HL-60 (cell line): ENCODE results near the gene NLRP6.

Experiments
- DNase-seq, 2 experiments: peaks; one replicate each; pipeline ENCODE4 v3.0.0-alpha.2; 2010 to 2020; ENCODE audit warnings: low read depth in 1 of 2, low spot score in 1 of 2
- H3K27ac ChIP-seq: fragments of 250-450 bp; sonication (Bioruptor Pico); replicated peaks from 2 replicates; pipeline ENCODE4 v1.5.1; 2020; ENCODE audit warnings: mild to moderate bottlenecking, moderate library complexity
- H3K27me3 ChIP-seq: fragments of 250-450 bp; sonication (Bioruptor Pico); 2 replicates; pipeline ENCODE4 v1.5.1; 2021; ENCODE audit warnings: mild to moderate bottlenecking, moderate library complexity; ENCODE audit not compliant: insufficient read depth, poor library complexity, severe bottlenecking
- H3K4me3 ChIP-seq: replicated peaks from 2 replicates; pipeline ENCODE4 v1.5.1; 2011; ENCODE audit warnings: mild to moderate bottlenecking, control low read depth, low read length; ENCODE audit not compliant: insufficient read depth
- GABPA ChIP-seq: IDR thresholded peaks from 2 replicates; pipeline ENCODE4 v1.6.1; 2012; ENCODE audit warnings: low read depth
- POLR2AphosphoS5 ChIP-seq: IDR thresholded peaks from 2 replicates; pipeline ENCODE4 v1.6.1; 2012; ENCODE audit warnings: low read depth
- SPI1 ChIP-seq: IDR thresholded peaks from 2 replicates; pipeline ENCODE4 v1.6.1; 2012; ENCODE audit warnings: low read depth, mild to moderate bottlenecking, borderline replicate concordance
- TF ChIP-seq, protein P1 (sequence below): IDR thresholded peaks from 2 replicates; pipeline ENCODE4 v1.6.1; 2012; ENCODE audit warnings: low read depth; ENCODE audit not compliant: insufficient replicate concordance
- TF ChIP-seq, protein P2 (sequence below): IDR thresholded peaks from one replicate; pipeline ENCODE4 v1.5.1; 2011; ENCODE audit warnings: low read length, control low read depth, inconsistent platforms; ENCODE audit not compliant: insufficient read depth

Gene NLRP6

GRCh38 chr11:293852-294661 is 15.8 kb downstream of the NLRP6 start:
- Histone ChIP-seq H3K4me3 (no peak overlapping the region), H3K27me3 (no peaks in the 10 kb centered on the region), H3K27ac (no peak overlapping the region)
- TF ChIP-seq, protein P1, sequence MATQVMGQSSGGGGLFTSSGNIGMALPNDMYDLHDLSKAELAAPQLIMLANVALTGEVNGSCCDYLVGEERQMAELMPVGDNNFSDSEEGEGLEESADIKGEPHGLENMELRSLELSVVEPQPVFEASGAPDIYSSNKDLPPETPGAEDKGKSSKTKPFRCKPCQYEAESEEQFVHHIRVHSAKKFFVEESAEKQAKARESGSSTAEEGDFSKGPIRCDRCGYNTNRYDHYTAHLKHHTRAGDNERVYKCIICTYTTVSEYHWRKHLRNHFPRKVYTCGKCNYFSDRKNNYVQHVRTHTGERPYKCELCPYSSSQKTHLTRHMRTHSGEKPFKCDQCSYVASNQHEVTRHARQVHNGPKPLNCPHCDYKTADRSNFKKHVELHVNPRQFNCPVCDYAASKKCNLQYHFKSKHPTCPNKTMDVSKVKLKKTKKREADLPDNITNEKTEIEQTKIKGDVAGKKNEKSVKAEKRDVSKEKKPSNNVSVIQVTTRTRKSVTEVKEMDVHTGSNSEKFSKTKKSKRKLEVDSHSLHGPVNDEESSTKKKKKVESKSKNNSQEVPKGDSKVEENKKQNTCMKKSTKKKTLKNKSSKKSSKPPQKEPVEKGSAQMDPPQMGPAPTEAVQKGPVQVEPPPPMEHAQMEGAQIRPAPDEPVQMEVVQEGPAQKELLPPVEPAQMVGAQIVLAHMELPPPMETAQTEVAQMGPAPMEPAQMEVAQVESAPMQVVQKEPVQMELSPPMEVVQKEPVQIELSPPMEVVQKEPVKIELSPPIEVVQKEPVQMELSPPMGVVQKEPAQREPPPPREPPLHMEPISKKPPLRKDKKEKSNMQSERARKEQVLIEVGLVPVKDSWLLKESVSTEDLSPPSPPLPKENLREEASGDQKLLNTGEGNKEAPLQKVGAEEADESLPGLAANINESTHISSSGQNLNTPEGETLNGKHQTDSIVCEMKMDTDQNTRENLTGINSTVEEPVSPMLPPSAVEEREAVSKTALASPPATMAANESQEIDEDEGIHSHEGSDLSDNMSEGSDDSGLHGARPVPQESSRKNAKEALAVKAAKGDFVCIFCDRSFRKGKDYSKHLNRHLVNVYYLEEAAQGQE = no peak
- TF ChIP-seq SPI1 = no peak
- TF ChIP-seq GABPA = no peak
- TF ChIP-seq POLR2AphosphoS5 = no peak
- TF ChIP-seq, protein P2, sequence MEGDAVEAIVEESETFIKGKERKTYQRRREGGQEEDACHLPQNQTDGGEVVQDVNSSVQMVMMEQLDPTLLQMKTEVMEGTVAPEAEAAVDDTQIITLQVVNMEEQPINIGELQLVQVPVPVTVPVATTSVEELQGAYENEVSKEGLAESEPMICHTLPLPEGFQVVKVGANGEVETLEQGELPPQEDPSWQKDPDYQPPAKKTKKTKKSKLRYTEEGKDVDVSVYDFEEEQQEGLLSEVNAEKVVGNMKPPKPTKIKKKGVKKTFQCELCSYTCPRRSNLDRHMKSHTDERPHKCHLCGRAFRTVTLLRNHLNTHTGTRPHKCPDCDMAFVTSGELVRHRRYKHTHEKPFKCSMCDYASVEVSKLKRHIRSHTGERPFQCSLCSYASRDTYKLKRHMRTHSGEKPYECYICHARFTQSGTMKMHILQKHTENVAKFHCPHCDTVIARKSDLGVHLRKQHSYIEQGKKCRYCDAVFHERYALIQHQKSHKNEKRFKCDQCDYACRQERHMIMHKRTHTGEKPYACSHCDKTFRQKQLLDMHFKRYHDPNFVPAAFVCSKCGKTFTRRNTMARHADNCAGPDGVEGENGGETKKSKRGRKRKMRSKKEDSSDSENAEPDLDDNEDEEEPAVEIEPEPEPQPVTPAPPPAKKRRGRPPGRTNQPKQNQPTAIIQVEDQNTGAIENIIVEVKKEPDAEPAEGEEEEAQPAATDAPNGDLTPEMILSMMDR = no peak
- DNase-seq = no peak

GRCh38 chr11:294780-295179 is 16.6 kb downstream of the NLRP6 start:
- no peaks in the 10 kb centered on the region for H3K27me3 ChIP-seq
- no peak for TF ChIP-seq POLR2AphosphoS5
- no peak for TF ChIP-seq GABPA
- TF ChIP-seq, protein P1 = no peak
- TF ChIP-seq, protein P2 = no peak
- TF ChIP-seq SPI1 = no peak
- no peak overlapping the region for H3K4me3 ChIP-seq
- DNase-seq = no peak
- no peak overlapping the region for H3K27ac ChIP-seq

DNA sequence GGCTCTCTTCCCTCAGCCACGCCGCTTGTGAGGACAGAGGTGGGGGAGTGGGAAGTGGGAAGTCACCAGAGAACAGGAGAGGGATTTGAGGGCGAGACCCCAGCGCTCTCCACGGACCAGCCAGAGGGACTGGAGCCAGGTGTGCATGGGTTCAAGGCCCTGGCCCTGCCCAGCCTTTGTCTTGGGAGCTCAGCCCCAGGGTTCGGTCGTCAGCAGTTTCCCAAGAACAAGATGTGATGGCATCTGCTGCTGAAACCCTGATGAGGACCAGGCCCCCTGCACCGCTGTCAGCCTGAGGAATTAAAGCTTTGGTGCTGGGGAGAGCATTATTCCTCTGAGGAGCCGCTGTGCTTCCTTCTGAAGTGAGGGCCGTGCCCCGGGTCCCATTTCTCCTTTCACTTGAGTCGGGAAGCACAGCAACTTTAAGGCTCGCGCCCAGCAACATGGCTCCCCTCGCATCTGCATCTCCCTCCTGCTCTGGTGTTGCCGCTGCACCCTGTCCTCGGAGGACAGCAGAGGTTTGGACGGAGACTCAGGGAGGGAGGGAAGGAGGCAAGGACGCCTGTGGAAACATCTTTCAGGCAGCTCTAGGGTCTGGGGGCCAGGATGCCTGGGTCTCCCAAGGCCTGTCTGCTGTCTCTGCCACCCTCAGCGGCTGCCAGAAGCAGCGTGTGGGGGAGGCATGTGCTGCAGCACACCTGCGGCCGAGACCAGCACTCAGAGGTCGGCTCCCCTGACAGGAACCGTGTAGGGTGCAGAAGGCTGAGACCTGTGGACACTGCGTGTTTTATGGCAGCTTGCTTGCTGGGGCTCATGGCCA is 17.4 kb downstream of the NLRP6 start:
- DNase-seq = no peak
- no peaks in the 10 kb centered on the region for H3K27me3 ChIP-seq
- H3K27ac ChIP-seq = no peak overlapping the region
- no peak overlapping the region for H3K4me3 ChIP-seq
- TF ChIP-seq SPI1 (no peak), GABPA (no peak), POLR2AphosphoS5 (no peak)
- TF ChIP-seq, protein P1 = no peak
- TF ChIP-seq, protein P2 = no peak
